ENCODE results near the gene CLTC. TPM values are rescaled to one million over a fixed set of nuclear protein-coding genes. Genes with fewer than 3 reads are reported as not detected.

Gene CLTC
- total RNA-seq, 1 experiment from 2014 or later, result 254 TPM

GRCh38 chr17:59641799-59642484, 22.2 kb downstream of the CLTC start:
- Mint-ChIP-seq H3K4me3 (no peak overlapping the region), H3K27ac (peak overlapping the region in 2 of 3 experiments; percentile 25 to 39; a peak in 5 of 7 replicates), H3K9me3 (no peaks in the 10 kb centered on the region), H3K27me3 (ENCODE audit: low read depth) (no peaks in the 10 kb centered on the region), H3K4me1 (peaks cover 2 to 4% of the 10 kb centered on the region in 2 experiments; a peak in 2 of 4 replicates), H3K36me3 (ENCODE audit: insufficient read depth in 1 of 3, low read depth in 3 of 3) (peaks cover 6 to 18% (median 16%) of the 10 kb centered on the region in 3 experiments; a peak in 5 of 7 replicates)
- Histone ChIP-seq H2AFZ (ENCODE audit: low read length) (no peak overlapping the region), H3K4ac (ENCODE audit: low read depth, low read length) (no peak overlapping the region), H2AK5ac (ENCODE audit: insufficient read length, low read length) (no peak overlapping the region), H2BK15ac (ENCODE audit: low read depth, low read length) (no peak overlapping the region), H3T11ph (ENCODE audit: low read length) (no peak overlapping the region), H3K14ac (ENCODE audit: insufficient read depth, low read length) (no peak overlapping the region), H3K9ac (ENCODE audit: extremely low read depth, insufficient read length, low read length) (no peak overlapping the region), H2BK120ac (ENCODE audit: low read depth, low read length, poor library complexity, severe bottlenecking) (no peak overlapping the region), H4K20me1 (ENCODE audit: control insufficient read depth, insufficient read depth, insufficient read length) (no peaks in the 10 kb centered on the region), H3K23me2 (ENCODE audit: insufficient read length, low read depth, low read length, poor library complexity, severe bottlenecking) (no peaks in the 10 kb centered on the region), H4K91ac (ENCODE audit: insufficient read length, low read depth, low read length) (no peak overlapping the region), H3K79me1 (ENCODE audit: insufficient read depth, low read depth, low read length, poor library complexity, severe bottlenecking) (peaks cover 12% of the 10 kb centered on the region), H4K8ac (replicated peaks; ENCODE audit: insufficient read length, low read depth, low read length) (no peak overlapping the region), H3K4me2 (ENCODE audit: insufficient read depth, insufficient read length, low read length) (no peak overlapping the region), H3K79me2 (ENCODE audit: insufficient read depth, low read length) (peaks cover 19% of the 10 kb centered on the region; the same call in 1 of the 2 replicates), H2BK20ac (ENCODE audit: low read depth, low read length, poor library complexity, severe bottlenecking) (no peak overlapping the region), H3K27me3 (ENCODE audit: insufficient read depth, low read length) (no peaks in the 10 kb centered on the region), H4K5ac (ENCODE audit: insufficient read length, low read depth, low read length) (no peak overlapping the region), H3K27ac (ENCODE audit: insufficient read length, low read depth, low read length) (no peak overlapping the region), H3K18ac (ENCODE audit: insufficient read length, low read depth, low read length) (no peak overlapping the region), H2BK12ac (ENCODE audit: insufficient read length, low read depth, low read length) (no peak overlapping the region), H3K23ac (ENCODE audit: insufficient read length, low read depth, low read length) (no peak overlapping the region), H3K56ac (ENCODE audit: insufficient read length, low read depth, low read length) (no peak overlapping the region), H2BK5ac (ENCODE audit: insufficient read length, low read length) (no peak overlapping the region), H3K9me3 (ENCODE audit: control insufficient read depth, low read depth, low read length) (no peaks in the 10 kb centered on the region), H3K4me1 (ENCODE audit: insufficient read depth, low read length) (no peaks in the 10 kb centered on the region)
- no peak for TF ChIP-seq CTCF (conservative IDR thresholded peaks at IDR 0.05)
- WGBS (ENCODE audit: extremely low coverage, insufficient read length, low lambda C conversion rate), result no CpG with 5 or more reads among the region's 2 CpGs
- DNase-seq, result no peak

All from H9 (cell line).